Smooth muscle cell (in vitro differentiated cells): ENCODE results near the gene TMEM108. TPM values are rescaled to one million over a fixed set of nuclear protein-coding genes. Genes with fewer than 3 reads are reported as not detected.

Experiments used
- DNase-seq: peaks from one replicate; lab custom pipeline; 2025; ENCODE audit not compliant: unreplicated experiment; lab: John Stamatoyannopoulos, UW
- H2AFZ ChIP-seq: fragments of 200-600 bp; sonication (generic); 2 replicates; pipeline ENCODE4 v1.6.0; 2016; ENCODE audit warnings: antibody characterized with exemption, low read depth, mild to moderate bottlenecking
- H3F3A ChIP-seq: fragments of 200-600 bp; sonication (generic); 2 replicates; pipeline ENCODE4 v1.6.0; 2017; ENCODE audit warnings: antibody characterized with exemption, low read depth
- H3K27ac ChIP-seq: fragments of 200-600 bp; sonication (generic); 2 replicates; pipeline ENCODE4 v1.5.1; 2016; ENCODE audit warnings: low read depth, mild to moderate bottlenecking
- H3K27me3 ChIP-seq: fragments of 200-600 bp; sonication (generic); 2 replicates; pipeline ENCODE4 v1.6.1; 2016; ENCODE audit warnings: low read depth, mild to moderate bottlenecking
- H3K36me3 ChIP-seq: fragments of 200-600 bp; sonication (generic); 2 replicates; pipeline ENCODE4 v1.5.1; 2016; ENCODE audit warnings: low read depth
- H3K4me1 ChIP-seq: fragments of 200-600 bp; sonication (generic); 2 replicates; pipeline ENCODE4 v1.5.1; 2016; ENCODE audit warnings: low read depth
- H3K4me2 ChIP-seq: fragments of 200-600 bp; sonication (generic); 2 replicates; pipeline ENCODE4 v1.6.0; 2016; ENCODE audit warnings: mild to moderate bottlenecking
- H3K4me3 ChIP-seq: fragments of 200-600 bp; sonication (generic); 2 replicates; pipeline ENCODE4 v1.5.1; 2016; ENCODE audit warnings: mild to moderate bottlenecking
- H3K79me2 ChIP-seq: fragments of 200-600 bp; sonication (generic); 2 replicates; pipeline ENCODE4 v1.6.0; 2016; ENCODE audit warnings: low read depth, mild to moderate bottlenecking
- H3K9ac ChIP-seq: fragments of 200-600 bp; sonication (generic); 2 replicates; pipeline ENCODE4 v1.6.0; 2016; ENCODE audit warnings: low read depth
- H3K9me3 ChIP-seq: fragments of 200-600 bp; sonication (generic); replicated peaks from 2 replicates; pipeline ENCODE4 v1.5.1; 2016; ENCODE audit warnings: low read depth
- H4K20me1 ChIP-seq: fragments of 200-600 bp; sonication (generic); 2 replicates; pipeline ENCODE4 v1.6.0; 2016; ENCODE audit warnings: low read depth
- WGBS: methylation state at CpG from one replicate; pipeline ENCODE4 v1.1.7; 2016; ENCODE audit warnings: low lambda C conversion rate; 5-methylcytosine and 5-hydroxymethylcytosine counted together
- polyA plus RNA-seq: library from polyadenylated mRNA; unstranded; fragments of >200 nt; fragmentation: Nextera tagmentation; extraction: Ambion mirVana; gene quantifications from 2 replicates; pipeline ENCODE4 v1.2.1, GENCODE V29; 2016
- total RNA-seq: library from RNA; depleted of rRNA; stranded (reverse); fragments of >200 nt; gene quantifications from 2 replicates; pipeline ENCODE4 v1.2.3, GENCODE V29; 2014
- TF ChIP-seq, protein P1 (sequence below): fragments of 200-600 bp; sonication (generic); IDR thresholded peaks from 2 replicates; pipeline ENCODE4 v1.5.1; 2017; ENCODE audit warnings: borderline replicate concordance, mild to moderate bottlenecking, antibody characterized with exemption; ENCODE audit not compliant: insufficient read depth, poor library complexity, severe bottlenecking

TMEM108 gene
- total and polyA plus RNA-seq, 2 experiments from 2014 or later, result 2.4 to 10.8 TPM

DNA sequence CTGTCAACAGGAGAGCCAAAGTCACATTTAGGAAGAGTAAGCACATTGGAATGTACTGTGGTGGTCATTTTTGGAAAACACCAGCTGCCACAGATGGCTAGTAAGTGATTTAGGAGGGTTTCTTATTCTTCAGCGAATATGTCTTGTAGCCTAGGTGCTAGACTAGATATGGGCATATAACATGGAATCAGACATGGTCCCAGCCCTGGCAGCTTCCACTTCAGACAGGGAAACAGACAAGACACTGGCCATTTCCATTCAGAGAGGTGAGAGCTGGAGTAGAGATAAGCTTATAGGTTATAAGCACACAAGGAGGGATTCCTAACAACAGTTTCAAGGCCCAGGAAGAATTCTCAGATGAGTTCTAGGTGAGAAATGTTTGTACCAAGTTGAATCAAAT, 333.5 kb downstream of the TMEM108 start:
- no peaks in the 10 kb centered on the region for H4K20me1 ChIP-seq
- no peak overlapping the region for H3K9ac ChIP-seq
- H3K4me1 ChIP-seq, result peaks cover 11% of the 10 kb centered on the region
- H3K36me3 ChIP-seq, result no peaks in the 10 kb centered on the region
- no peaks in the 10 kb centered on the region for H3K9me3 ChIP-seq
- no peaks in the 10 kb centered on the region for H3K27me3 ChIP-seq
- no peak overlapping the region for H3K27ac ChIP-seq
- WGBS, result 100% methylated on average over 1 of the region's 1 CpG
- no peak overlapping the region for H3K4me2 ChIP-seq
- no peak overlapping the region for H2AFZ ChIP-seq
- no peak for DNase-seq
- TF ChIP-seq, protein P1, sequence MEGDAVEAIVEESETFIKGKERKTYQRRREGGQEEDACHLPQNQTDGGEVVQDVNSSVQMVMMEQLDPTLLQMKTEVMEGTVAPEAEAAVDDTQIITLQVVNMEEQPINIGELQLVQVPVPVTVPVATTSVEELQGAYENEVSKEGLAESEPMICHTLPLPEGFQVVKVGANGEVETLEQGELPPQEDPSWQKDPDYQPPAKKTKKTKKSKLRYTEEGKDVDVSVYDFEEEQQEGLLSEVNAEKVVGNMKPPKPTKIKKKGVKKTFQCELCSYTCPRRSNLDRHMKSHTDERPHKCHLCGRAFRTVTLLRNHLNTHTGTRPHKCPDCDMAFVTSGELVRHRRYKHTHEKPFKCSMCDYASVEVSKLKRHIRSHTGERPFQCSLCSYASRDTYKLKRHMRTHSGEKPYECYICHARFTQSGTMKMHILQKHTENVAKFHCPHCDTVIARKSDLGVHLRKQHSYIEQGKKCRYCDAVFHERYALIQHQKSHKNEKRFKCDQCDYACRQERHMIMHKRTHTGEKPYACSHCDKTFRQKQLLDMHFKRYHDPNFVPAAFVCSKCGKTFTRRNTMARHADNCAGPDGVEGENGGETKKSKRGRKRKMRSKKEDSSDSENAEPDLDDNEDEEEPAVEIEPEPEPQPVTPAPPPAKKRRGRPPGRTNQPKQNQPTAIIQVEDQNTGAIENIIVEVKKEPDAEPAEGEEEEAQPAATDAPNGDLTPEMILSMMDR, result no peak
- no peak overlapping the region for H3K4me3 ChIP-seq
- no peaks in the 10 kb centered on the region for H3F3A ChIP-seq
- H3K79me2 ChIP-seq, result no peaks in the 10 kb centered on the region

DNA sequence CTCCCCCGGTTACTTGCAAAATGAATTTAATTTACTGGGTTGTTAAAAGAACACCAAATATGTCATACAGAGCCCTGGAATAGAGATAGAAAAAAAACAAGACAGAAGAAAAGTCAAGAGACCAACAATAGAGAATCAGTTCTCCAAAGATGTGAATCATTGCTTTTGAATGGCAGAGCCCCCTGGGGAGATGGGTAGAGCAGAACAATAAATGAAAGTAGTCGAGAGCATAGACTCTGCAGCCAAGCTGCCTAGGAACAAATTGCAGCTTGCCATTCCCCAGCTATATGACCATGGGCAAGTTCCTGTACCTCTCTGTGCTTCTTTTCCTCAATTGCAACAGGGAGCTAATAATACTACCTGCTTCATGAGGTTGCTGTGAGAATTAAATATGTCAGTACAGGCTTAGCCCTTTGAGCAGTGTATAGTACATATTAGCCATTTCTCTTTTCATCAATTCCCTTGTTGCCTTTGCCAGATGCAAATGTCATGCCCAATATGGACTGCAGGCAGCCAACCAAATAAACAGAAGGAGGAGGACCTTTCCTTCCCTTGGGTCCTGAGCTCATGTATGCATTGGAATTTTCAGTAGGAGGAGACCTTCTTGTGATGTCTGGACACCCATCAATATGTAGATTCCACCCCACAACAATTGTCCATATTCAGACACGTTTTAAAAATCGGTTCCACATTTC, 336.7 kb downstream of the TMEM108 start:
- TF ChIP-seq, protein P1, result no peak
- Histone ChIP-seq H3K9me3 (no peaks in the 10 kb centered on the region), H3K4me3 (no peak overlapping the region), H3F3A (no peaks in the 10 kb centered on the region), H3K27me3 (no peaks in the 10 kb centered on the region), H3K36me3 (no peaks in the 10 kb centered on the region), H2AFZ (no peak overlapping the region), H4K20me1 (no peaks in the 10 kb centered on the region), H3K79me2 (no peaks in the 10 kb centered on the region), H3K27ac (no peak overlapping the region), H3K4me1 (peaks cover 11% of the 10 kb centered on the region), H3K9ac (no peak overlapping the region), H3K4me2 (no peak overlapping the region)
- 72% methylated on average over 4 of the region's 4 CpGs for WGBS
- DNase-seq, result no peak

DNA sequence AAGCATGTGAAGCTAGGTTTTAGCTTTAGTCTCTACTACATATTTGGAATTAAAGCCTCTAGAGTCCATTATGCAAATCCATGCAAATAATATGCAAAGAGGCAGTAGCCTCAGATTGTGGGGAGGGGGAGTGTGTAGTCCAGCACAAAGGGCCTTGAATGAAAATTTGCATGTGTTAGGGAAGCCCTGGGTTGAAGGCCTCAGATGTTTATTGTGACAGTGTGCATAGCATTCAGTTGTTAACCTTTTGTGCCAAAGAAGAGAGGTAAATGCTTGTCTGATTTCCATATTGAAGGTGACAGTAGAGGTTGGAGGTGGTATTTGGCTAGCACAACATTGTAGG, 337.2 kb downstream of the TMEM108 start:
- H4K20me1 ChIP-seq, result no peaks in the 10 kb centered on the region
- no peak overlapping the region for H3K4me2 ChIP-seq
- no peak overlapping the region for H3K4me3 ChIP-seq
- H3K9ac ChIP-seq, result no peak overlapping the region
- H3K27me3 ChIP-seq, result no peaks in the 10 kb centered on the region
- H3K36me3 ChIP-seq, result no peaks in the 10 kb centered on the region
- H3K4me1 ChIP-seq, result peaks cover 11% of the 10 kb centered on the region
- no peak for DNase-seq
- no peak overlapping the region for H2AFZ ChIP-seq
- H3K9me3 ChIP-seq, result no peaks in the 10 kb centered on the region
- no peak overlapping the region for H3K27ac ChIP-seq
- TF ChIP-seq, protein P1, result no peak
- no peaks in the 10 kb centered on the region for H3K79me2 ChIP-seq
- no peaks in the 10 kb centered on the region for H3F3A ChIP-seq

DNA sequence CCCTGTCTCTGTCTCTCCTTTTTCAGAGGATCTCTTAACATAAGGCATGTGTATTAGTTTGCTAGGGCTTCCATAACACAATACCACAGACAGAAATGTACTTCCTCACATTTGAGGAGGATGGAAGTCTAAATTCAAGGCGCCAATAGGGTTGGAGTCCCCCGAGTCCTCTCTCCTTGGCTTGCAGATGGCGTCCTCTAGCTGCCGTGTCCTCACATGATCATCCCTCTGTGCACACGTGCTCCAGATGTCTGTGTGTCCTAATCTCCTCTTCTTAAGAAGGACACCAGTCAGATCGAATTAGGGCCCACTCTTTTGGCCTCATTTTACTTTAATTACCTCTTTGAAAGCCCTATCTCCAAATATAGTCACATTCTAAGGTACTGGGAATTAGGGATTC, 338.6 kb downstream of the TMEM108 start:
- no peak overlapping the region for H3K4me3 ChIP-seq
- no peak overlapping the region for H2AFZ ChIP-seq
- DNase-seq, result no peak
- TF ChIP-seq, protein P1, result no peak
- no peaks in the 10 kb centered on the region for H3K79me2 ChIP-seq
- H3F3A ChIP-seq, result no peaks in the 10 kb centered on the region
- no peak overlapping the region for H3K27ac ChIP-seq
- no peaks in the 10 kb centered on the region for H3K9me3 ChIP-seq
- H4K20me1 ChIP-seq, result no peaks in the 10 kb centered on the region
- WGBS, result 84% methylated on average over 6 of the region's 6 CpGs
- H3K27me3 ChIP-seq, result no peaks in the 10 kb centered on the region
- no peak overlapping the region for H3K4me2 ChIP-seq
- peaks cover 11% of the 10 kb centered on the region for H3K4me1 ChIP-seq
- no peak overlapping the region for H3K9ac ChIP-seq
- no peaks in the 10 kb centered on the region for H3K36me3 ChIP-seq
